ENCODE data around the gene SLC29A1.

The SLC29A1 gene

GRCh38 chr6:44264154-44265006 is 41.0 kb downstream of the SLC29A1 start:
- Mint-ChIP-seq H3K4me1 (peaks cover 41% of the 10 kb centered on the region), H3K27ac (peak overlapping the region; percentile 100), H3K27me3 (no peaks in the 10 kb centered on the region), H3K36me3 (peaks cover 7% of the 10 kb centered on the region), H3K9me3 (no peaks in the 10 kb centered on the region), H3K4me3 (peak overlapping the region; percentile 100)
- ATAC-seq (ENCODE audit: low read depth) (peak; percentile 62), DNase-seq (ENCODE audit: low spot score in 2 of 2) (peak; percentile 71 to 76)

- peak; percentile 57 for ATAC-seq (ENCODE audit: low read depth)
- H3K27me3 Mint-ChIP-seq = peaks cover 4% of the 10 kb centered on the region
- no peaks in the 10 kb centered on the region for H3K9me3 Mint-ChIP-seq
- H3K27ac Mint-ChIP-seq = peak within 1 kb of the TSS; percentile 100
- H3K4me1 Mint-ChIP-seq = peaks cover 44% of the 10 kb centered on the region
- peak; percentile 95 to 98 for DNase-seq (ENCODE audit: low spot score in 2 of 2)
- H3K4me3 Mint-ChIP-seq = peak within 1 kb of the TSS; percentile 100
- peaks cover 6% of the 10 kb centered on the region for H3K36me3 Mint-ChIP-seq
Measured at GRCh38 chr6:44265007-44265721, 41.8 kb downstream of the SLC29A1 start, which contains the start of gene NFKBIE. TSS of gene NFKBIE (minus strand) at chr6:44265551. CDS start at chr6:44265346, 205 bp downstream.

- DNase-seq (ENCODE audit: low spot score in 2 of 2) (no peak), ATAC-seq (ENCODE audit: low read depth) (no peak)
- Mint-ChIP-seq H3K27me3 (peaks cover 4% of the 10 kb centered on the region), H3K4me3 (peak overlapping the region; percentile 100), H3K36me3 (peaks cover 4% of the 10 kb centered on the region), H3K9me3 (no peaks in the 10 kb centered on the region), H3K4me1 (peaks cover 42% of the 10 kb centered on the region), H3K27ac (peak overlapping the region; percentile 100)
Measured at GRCh38 chr6:44265722-44266233, 42.4 kb downstream of the SLC29A1 start.

- Mint-ChIP-seq H3K27me3 (peaks cover 6% of the 10 kb centered on the region), H3K36me3 (no peaks in the 10 kb centered on the region), H3K4me1 (peaks cover 38% of the 10 kb centered on the region), H3K4me3 (peak overlapping the region; percentile 100), H3K9me3 (no peaks in the 10 kb centered on the region), H3K27ac (peak overlapping the region; percentile 100)
- DNase-seq (ENCODE audit: low spot score in 2 of 2) = no peak
- no peak for ATAC-seq (ENCODE audit: low read depth)
Measured at GRCh38 chr6:44266347-44266746, 43.0 kb downstream of the SLC29A1 start.

GRCh38 chr6:44267252-44267651 is 43.9 kb downstream of the SLC29A1 start:
- ATAC-seq (ENCODE audit: low read depth) (no peak), DNase-seq (ENCODE audit: low spot score in 2 of 2) (no peak)
- no peaks in the 10 kb centered on the region for H3K36me3 Mint-ChIP-seq
- no peak overlapping the region for H3K4me3 Mint-ChIP-seq
- H3K27ac Mint-ChIP-seq = peak overlapping the region; percentile 100
- no peaks in the 10 kb centered on the region for H3K9me3 Mint-ChIP-seq
- peaks cover 9% of the 10 kb centered on the region for H3K27me3 Mint-ChIP-seq
- peaks cover 34% of the 10 kb centered on the region for H3K4me1 Mint-ChIP-seq

- Mint-ChIP-seq H3K27me3 (peaks cover 16% of the 10 kb centered on the region), H3K36me3 (no peaks in the 10 kb centered on the region), H3K4me3 (no peak overlapping the region), H3K9me3 (no peaks in the 10 kb centered on the region), H3K4me1 (peaks cover 27% of the 10 kb centered on the region), H3K27ac (no peak overlapping the region)
- DNase-seq (ENCODE audit: low spot score in 2 of 2) (peak in 1 of 2 donors; percentile 66), ATAC-seq (ENCODE audit: low read depth) (no peak)
Measured at GRCh38 chr6:44268095-44268628, 44.8 kb downstream of the SLC29A1 start.

GRCh38 chr6:44269178-44269920 is 46.0 kb downstream of the SLC29A1 start:
- no peak overlapping the region for H3K27ac Mint-ChIP-seq

GRCh38 chr6:44269921-44270525 is 46.6 kb downstream of the SLC29A1 start, which contains the start of gene TMEM151B:
TSS of gene TMEM151B (plus strand) at chr6:44270450. CDS start at chr6:44270743, 293 bp downstream.
- Mint-ChIP-seq H3K27ac (no peak within 1 kb of the TSS), H3K27me3 (peaks cover 27% of the 10 kb centered on the region), H3K4me1 (peaks cover 24% of the 10 kb centered on the region), H3K36me3 (peaks cover 3% of the 10 kb centered on the region), H3K4me3 (peak within 1 kb of the TSS; percentile 85), H3K9me3 (no peaks in the 10 kb centered on the region)
- ATAC-seq (ENCODE audit: low read depth) (no peak), DNase-seq (ENCODE audit: low spot score in 2 of 2) (no peak)

More at GRCh38 chr6:44269178-44269920, 46.0 kb downstream of the SLC29A1 start:
- DNase-seq (ENCODE audit: low spot score in 2 of 2) (no peak), ATAC-seq (ENCODE audit: low read depth) (no peak)
- peaks cover under 1% of the 10 kb centered on the region for H3K36me3 Mint-ChIP-seq
- peaks cover 21% of the 10 kb centered on the region for H3K4me1 Mint-ChIP-seq
- H3K9me3 Mint-ChIP-seq = no peaks in the 10 kb centered on the region
- peak overlapping the region; percentile 85 for H3K4me3 Mint-ChIP-seq
- peaks cover 25% of the 10 kb centered on the region for H3K27me3 Mint-ChIP-seq

GRCh38 chr6:44270526-44271405 is 47.4 kb downstream of the SLC29A1 start:
- no peak for DNase-seq (ENCODE audit: low spot score in 2 of 2)
- Mint-ChIP-seq H3K4me1 (peaks cover 24% of the 10 kb centered on the region), H3K36me3 (peaks cover 3% of the 10 kb centered on the region), H3K27ac (no peak overlapping the region), H3K27me3 (peaks cover 27% of the 10 kb centered on the region), H3K9me3 (no peaks in the 10 kb centered on the region), H3K4me3 (peak overlapping the region; percentile 63)
- ATAC-seq (ENCODE audit: low read depth) = no peak

GRCh38 chr6:44271406-44271723 is 48.0 kb downstream of the SLC29A1 start:
- peaks cover 21% of the 10 kb centered on the region for H3K4me1 Mint-ChIP-seq
- no peak overlapping the region for H3K27ac Mint-ChIP-seq
- peaks cover 3% of the 10 kb centered on the region for H3K36me3 Mint-ChIP-seq
- H3K4me3 Mint-ChIP-seq = peak overlapping the region; percentile 63
- ATAC-seq (ENCODE audit: low read depth) (no peak), DNase-seq (ENCODE audit: low spot score in 2 of 2) (no peak)
- no peaks in the 10 kb centered on the region for H3K9me3 Mint-ChIP-seq
- peaks cover 27% of the 10 kb centered on the region for H3K27me3 Mint-ChIP-seq

GRCh38 chr6:44271914-44272313 is 48.5 kb downstream of the SLC29A1 start:
- Mint-ChIP-seq H3K27me3 (peaks cover 27% of the 10 kb centered on the region), H3K27ac (no peak overlapping the region), H3K4me3 (peak overlapping the region; percentile 1), H3K9me3 (no peaks in the 10 kb centered on the region), H3K4me1 (peaks cover 15% of the 10 kb centered on the region), H3K36me3 (peaks cover 3% of the 10 kb centered on the region)
- DNase-seq (ENCODE audit: low spot score in 2 of 2) (no peak), ATAC-seq (ENCODE audit: low read depth) (no peak)

- Mint-ChIP-seq H3K4me3 (no peak overlapping the region), H3K27ac (no peak overlapping the region), H3K4me1 (peaks cover 13% of the 10 kb centered on the region), H3K9me3 (no peaks in the 10 kb centered on the region), H3K27me3 (peaks cover 32% of the 10 kb centered on the region), H3K36me3 (peaks cover 3% of the 10 kb centered on the region)
- DNase-seq (ENCODE audit: low spot score in 2 of 2) (no peak), ATAC-seq (ENCODE audit: low read depth) (no peak)
Measured at GRCh38 chr6:44272529-44272928, 49.1 kb downstream of the SLC29A1 start.

All from memory B cell (primary cell).